Measurements from ENCODE around the gene PLCH1.

Gene PLCH1

DNA sequence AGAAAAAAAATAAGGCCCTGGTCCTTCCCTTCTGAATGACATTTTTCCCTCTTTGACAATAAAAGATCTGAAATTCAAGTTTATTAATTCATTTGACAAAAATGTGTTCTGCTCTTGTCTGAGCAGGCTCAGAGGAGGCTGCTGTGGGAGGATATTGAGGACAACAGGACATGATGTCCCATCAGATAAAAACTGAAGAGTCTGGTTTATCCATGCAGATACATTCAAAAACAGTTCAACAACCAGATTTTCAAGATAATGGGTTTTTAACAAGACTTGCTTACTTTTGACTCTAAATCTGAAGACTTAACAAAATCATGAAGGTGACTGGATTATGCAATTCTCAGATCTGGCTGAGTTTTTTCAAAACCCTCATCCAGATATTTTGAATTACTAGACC, 414.5 kb downstream of the PLCH1 start:
- no peak for DNase-seq

DNA sequence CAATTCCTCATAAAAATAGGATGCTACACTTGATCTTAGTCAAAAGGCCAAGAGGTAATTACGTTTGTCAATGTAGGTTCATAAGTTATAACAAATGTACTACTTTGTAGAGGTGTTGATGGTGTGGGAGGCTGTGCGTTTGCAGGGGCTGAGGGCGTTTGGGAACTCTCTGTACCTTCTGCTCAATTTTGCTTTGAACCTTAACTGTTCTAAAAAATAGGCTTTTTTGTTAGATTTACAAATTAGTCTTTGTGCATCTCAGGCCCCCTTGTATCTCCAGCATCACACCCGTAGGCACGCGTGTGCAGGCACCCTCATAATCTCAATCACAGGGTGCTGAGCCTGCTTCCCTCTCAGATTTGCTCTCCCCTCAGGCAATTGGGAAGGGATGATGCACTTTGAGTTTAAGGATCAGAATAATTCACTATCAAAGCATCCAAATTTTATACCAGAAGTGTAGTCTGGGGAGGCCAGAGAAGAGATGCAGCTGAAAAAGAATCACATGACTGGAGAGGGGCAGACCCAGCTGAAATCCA, 415.3 kb downstream of the PLCH1 start:
- no peak for DNase-seq

DNA sequence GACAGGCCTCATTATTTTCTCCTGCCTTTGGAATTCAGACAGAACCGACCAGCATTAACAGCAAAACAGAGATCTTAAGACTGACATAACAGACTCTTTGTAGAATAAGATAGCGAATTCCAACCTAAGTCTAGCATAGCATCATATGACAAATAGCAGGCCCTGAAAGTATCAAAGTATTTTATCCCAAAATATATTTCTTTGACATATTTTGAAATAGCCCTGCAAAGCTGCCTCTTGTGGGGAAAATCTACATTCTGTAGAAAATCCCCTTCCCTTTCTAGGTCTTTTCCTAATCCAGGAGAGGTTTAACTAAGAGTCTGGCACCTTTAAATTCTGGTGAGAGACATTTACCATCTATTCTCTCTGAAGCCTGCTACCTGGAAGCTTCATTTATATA, 417.0 kb downstream of the PLCH1 start:
- no peak for DNase-seq

DNA sequence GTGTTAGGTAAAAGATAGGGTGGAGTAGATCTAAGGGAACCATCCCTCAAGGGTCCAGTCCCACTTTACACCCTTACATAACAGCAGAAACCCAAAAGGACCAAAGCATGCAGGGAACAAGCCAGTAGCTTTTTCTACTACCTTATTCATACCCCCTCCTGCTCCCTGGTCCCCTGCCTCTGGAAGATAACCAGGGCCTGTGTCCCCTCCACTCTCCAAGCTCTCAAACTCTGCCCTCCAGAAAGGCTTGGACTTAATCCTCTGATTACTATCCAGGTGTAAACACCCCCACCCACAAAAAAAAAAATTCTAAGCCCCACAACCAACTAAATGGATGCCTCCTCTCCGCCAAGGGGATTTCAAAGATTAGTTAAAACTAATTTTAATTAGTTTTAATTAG, 417.4 kb downstream of the PLCH1 start:
- no peak for DNase-seq

DNA sequence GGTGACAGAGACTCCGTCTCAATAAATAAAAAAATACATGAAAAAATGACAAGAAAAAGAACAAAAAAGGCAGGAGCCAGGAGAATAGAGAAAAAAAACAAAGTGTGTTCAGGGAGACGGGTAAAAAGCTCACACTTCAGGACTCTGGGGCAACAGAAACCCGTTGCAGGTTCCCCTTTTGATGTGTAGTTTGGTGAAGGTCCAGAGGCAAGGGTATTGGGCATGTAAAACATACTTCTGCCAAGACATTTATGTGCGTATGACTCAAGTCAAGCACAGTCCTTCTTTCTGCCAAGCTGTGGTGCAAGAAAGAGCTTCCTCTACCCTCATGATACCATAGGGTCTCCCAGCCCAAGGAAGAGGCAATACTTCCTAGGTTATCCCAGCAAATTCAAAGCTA, 418.0 kb downstream of the PLCH1 start:
- no peak for DNase-seq

DNA sequence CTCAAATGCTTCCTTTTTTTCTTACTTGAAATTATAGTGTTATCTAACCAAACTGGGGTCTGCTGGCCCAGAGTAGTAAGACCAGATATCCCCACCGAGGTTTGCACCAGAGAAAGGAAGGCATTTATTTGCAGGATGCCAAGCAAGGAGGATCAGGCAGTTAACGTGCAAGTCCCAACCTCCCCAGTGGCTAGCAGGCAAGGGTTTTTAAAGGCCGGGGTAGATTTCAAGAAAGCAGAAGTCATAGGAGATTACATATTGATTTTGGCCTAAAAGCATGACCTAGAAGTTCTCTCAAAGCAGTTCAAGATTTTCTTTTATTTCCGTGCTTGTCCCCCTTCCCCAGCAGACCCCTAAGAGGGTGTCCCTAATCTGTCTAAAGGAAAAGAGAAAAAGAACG, 418.6 kb downstream of the PLCH1 start:
- no peak for DNase-seq

Data from NCI-H226 (cell line).